GM18502 (cell line): ENCODE measurements around the gene OTOG.

Experiments used
- ATAC-seq: cut with Tn5 transposase; IDR thresholded peaks from one replicate; pipeline ENCODE4 v1.9.1; 2021; ENCODE audit warnings: mild to moderate bottlenecking; ENCODE audit not compliant: unreplicated experiment, poor library complexity

Gene OTOG

DNA sequence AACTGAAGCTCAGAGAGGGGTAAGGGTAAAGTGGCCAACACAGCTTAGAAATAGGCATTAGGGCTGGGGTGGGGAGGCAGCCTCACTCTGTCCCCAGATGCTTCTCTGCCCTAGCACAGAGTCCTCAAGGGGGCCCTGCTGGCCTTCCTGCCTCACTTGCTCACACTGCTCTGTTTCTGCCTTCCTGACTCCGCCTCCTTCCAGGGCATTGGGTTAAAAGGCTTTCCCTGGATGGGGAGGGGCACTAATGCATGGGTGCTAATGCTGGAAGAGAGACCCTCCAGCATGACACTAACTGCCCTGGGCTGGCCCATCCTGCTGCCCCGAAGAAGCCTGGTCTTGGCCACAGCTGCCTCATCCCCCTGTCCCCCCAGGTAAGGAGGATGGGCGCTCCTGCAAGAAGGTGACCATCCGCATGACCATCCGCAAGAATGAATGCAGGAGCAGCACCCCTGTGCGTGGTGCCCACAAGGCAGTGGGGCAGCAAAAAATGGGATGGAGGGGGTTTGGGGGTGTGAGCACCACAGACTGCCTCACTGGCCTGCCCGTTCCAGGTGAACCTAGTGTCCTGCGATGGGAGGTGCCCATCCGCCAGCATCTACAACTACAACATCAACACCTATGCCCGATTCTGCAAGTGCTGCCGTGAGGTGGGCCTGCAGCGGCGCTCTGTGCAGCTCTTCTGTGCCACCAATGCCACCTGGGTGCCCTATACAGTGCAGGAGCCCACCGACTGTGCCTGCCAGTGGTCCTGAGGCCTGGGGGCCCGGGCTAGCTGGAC is 98.3 kb downstream of the OTOG start:
- ATAC-seq: no peak

DNA sequence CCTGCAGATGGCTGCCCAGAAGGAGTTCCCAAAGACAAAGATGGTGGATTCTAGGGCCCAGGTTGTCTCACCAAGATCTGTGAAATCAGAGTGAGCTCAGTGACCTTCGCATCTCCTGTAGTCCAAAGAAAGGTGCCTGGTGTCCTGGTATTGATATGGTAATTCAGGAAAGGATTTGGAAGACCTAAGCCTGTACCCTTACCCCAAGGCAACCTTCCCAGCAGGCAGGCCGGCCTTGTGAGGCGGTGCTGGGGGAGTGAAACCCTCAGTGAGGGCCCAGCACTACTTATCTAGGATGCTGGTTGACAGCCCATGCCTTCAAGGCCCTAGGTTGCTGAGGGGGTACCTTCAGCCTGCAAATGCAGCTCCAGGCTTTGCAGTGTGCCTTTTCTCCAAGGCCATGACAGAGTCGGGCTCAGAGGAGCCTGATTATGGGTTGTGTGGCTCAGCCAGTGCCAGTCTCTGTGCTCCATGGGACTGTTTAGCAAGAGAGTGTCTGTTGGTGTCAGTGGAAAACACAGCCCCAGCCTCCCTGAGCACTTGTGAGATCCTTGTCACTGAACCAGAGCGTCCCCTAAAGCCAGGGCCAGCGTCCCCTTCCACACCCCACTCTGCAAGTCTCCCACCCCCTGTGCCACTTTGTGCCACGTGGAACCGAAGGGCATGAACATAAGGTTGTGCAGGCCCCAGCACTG is 99.5 kb downstream of the OTOG start:
- ATAC-seq: no peak

DNA sequence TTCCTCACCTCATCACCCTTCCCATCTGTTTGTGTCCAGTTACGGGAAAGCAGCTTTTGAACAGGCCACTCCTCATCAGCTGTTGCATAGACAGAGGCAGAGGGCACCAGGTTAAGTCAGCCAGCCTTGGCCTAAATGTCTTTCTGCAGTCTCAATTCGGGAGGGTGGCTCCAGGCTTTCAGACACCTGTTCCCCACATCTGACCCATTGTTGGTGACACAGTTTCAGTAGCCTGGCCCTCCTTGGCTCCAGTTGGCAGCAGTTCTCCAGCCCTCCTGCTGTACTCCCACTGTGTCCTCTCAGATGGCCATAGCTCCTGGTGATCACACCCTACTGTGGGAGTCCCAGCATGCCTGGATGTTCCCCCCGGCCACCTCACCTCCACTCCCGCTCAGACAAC is 101.5 kb downstream of the OTOG start:
- ATAC-seq: no peak

DNA sequence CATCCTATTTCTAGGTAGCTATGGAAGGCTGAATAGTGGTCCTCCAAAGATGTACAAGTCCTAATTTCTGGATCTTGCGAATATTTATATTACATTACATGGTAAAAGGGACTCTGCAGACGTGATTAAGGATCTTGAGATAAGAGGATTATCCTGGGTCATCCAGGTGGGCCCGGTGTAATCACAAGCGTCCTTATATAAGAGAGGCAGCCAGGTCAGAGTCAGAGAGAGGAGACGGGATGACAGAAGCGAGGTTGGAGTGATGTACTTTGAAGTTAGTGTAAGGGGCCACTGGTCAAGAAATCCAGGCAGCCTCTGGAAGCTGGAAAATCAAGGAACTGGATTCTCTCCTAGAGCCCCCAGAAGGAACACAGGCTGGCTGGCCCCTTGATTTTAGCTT is 102.2 kb downstream of the OTOG start:
- no peak for ATAC-seq

DNA sequence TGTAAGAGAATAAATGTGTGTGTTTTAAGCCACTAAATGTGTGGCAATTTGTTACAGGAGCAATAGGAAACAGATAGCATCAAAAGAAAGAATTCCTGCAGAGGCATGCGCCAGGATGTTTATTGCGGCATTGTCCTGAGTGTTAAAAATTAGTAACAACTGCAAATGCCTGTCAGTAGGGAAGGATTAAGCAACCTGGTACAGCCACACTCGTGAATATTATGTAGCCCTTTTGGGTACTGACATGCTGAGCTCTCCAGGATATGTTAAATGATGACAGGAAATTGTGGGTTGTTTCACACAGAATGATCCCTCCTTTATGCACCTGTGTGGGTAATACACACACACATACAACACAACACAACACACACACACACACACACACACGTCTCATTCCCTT is 102.6 kb downstream of the OTOG start:
- no peak for ATAC-seq

DNA sequence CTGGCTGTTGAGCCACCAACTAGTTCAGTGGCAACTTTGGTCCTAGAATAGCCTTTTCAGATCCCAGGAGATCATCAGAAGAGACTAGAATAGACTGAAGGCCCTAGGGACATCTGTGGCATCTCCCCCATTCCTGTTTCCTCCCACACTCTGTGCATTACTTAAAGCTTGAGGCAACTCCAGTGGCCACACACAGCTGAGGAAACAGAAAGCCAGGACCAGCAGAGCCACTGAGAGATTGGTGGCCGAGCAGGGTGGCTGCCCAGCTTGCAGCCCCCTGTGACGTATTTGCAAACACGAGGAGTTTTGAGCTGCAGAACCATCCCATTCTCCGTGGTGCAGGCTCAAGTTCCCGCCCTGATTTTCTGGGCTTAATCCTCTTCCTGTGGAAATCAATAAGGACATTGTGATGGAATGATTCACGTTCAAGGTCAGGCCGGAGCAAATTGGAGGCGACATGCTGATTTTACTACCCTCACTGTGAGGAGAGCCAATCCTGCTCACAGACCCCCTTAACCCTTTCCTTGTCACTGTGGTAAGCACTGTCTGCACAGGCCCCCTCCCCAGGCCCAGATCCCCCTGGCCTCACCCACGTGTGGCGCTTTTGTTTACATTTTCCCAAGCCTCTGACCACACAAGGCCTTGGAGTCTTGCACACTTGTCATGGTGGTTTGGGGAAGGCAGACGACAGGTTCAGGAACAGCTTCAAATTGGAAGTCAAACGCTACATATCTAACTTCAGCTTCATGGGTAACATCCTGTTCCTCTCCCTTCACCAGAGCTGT is 103.3 kb downstream of the OTOG start:
- ATAC-seq: no peak

DNA sequence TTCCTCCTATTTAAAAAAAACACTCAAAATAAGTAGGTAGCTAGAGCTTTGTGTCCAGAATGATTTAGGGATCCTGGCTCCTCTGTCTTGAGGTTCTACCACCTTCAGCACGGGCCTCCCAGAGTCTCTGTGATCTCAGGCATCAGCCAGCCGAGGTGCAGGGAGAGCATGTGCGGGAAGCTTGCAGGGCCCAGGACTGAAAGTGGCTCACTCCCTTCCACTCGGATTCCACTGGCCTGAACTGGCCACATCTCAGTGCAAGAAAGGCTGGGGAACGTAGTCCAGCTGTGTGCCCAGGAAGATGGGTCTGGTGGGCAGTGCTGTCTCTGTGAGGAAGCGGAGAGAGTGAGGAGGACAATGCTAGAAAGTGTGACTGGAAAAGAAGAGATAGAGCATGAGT is 104.0 kb downstream of the OTOG start:
- no peak for ATAC-seq

DNA sequence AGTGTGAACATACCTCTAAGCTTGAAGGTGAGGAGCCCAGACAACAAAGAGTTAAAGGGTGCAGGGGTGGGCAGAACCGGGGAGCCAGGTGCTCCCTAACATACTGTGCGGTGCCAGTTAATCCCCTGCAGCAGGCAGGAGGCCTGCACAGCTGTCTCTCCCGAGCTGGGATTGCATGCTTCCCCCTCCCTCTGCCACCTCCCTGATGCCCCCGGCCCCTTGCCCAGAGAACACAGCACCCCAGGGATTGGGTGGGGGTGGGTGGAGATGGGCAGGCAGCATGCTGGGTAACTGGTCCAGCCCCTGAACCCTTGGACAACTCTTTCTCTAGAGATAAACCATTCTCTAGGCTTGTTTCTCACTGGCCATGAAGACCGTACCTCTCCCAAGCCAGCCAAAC is 104.6 kb downstream of the OTOG start:
- no peak for ATAC-seq

DNA sequence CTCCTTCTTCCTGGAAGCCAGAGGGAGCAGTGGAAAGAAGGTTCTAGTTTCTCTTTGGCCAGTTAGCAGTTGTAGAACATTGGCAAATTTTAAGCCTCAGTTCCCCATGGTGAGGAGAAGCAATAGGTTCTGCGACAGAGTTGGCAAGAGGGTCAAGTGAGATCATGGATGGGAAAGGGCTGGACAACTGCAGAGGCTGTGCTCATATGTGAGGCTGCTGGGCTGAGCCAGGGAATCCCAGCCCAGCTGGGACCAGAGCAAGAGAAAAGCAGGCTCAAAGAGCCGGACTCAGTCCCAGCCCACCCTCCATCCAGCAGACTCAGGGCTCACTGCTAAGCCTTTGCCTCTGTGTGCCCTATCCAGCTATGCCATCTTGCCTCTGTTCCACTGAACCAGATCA is 105.5 kb downstream of the OTOG start:
- no peak for ATAC-seq

DNA sequence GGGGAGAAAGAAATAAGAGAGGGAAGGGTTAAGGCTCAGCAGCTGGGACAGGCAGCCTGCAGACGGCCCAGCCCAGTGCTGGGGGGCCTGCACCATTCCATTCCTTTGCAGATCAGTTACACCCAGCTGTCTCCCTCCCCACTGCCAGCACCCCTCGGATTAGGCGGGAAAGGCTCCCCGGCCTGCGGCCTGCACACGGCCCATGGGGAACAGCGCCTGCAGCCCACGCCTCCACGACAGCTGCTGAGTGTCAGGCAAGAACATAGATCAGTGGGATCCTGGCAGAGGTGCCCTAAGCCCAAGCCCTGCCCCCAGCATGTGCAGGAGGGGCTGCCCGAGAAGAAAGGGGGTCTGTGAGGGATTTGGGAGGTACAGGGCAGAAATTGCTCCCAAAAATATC is 106.6 kb downstream of the OTOG start:
- ATAC-seq: no peak

DNA sequence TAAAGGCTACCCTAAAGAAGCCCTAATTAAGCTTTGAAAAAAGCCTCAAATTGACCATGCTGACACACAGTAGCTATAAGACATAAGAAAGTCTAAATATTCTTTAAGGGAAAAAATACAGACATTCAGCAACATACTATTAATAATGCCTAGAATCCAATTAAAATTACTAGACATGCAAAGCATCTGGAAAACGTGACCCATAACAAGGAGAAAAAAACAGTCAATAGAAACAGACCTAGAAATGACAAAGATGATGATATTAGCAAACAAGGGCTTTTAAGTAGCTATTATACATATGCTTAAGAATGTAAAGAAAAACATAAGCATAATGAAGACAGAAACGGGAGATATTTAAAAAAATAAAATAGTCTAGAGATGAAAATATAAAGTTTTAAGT is 108.6 kb downstream of the OTOG start:
- no peak for ATAC-seq

DNA sequence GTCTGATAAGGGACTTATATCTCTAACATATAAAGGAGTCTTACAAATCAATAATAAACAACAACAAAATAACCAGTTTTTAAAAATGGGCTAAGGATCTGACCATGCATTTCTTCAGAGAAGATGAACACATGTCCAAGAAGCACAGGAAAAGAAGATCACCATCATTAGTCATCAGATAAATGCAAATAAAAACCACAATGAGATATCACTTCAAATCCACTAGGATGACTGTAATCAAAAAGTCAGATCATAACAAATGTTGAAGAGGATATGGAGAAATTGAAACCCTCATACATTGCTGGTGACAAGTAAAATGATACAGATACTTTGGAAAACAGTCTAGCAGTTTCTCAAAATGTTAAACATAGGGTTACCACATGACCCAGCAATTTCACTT is 111.2 kb downstream of the OTOG start:
- no peak for ATAC-seq

DNA sequence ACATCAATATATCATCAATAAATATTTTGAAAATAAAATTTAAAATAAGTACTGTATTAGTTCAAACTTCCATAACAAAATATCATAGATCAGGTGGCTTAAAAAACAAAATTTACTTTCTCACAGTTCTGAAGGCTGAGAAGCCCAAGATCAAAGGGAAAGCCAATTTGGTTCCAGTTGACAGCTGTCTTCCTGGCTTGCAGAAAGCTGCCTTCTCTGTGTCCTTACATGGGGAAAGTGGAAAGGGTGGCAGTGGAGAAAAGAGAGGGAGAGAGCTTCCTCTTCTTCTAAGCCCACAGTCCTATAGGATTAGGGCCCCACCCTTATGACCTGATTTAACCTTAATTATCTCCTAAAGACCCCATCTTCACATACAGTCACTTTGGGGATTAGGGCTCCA is 121.1 kb downstream of the OTOG start:
- ATAC-seq: no peak

DNA sequence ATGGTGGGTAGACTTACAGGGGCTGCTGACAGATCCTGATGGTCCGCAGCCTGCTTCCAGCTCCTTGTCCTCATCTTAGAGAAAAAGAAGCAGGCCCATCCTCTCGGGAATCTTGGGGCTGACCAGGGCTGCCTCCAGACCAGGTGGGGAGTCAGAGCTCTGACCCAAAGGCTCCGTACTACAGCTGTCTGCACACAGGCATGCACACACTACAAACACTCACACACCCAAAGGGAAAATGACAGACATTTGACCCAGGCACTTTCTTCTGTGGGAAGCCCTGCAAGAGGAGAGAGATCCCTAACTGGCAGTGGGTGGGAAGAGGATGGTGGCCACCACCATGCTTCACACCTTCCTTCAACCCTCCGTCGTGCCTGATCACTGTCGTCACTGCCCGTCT is 125.4 kb downstream of the OTOG start:
- no peak for ATAC-seq

DNA sequence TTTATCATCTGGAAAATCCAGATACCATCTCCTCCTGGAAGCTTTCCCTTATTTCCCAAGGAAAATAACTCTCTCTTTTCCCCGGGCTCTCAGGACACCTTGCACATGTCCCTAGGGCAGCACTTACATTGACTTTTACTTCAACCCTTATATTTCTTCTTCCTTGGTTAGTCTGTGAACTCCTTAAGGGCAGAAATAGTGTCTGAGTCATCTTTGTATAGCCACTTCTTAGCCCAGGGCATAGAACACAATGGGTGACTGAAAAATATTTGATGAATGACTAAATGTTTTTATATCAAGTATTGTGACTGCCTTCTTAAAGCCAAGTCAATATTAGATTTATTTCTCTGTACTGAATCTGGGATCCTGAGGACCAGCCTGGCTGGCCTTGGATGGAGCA is 126.9 kb downstream of the OTOG start:
- no peak for ATAC-seq

DNA sequence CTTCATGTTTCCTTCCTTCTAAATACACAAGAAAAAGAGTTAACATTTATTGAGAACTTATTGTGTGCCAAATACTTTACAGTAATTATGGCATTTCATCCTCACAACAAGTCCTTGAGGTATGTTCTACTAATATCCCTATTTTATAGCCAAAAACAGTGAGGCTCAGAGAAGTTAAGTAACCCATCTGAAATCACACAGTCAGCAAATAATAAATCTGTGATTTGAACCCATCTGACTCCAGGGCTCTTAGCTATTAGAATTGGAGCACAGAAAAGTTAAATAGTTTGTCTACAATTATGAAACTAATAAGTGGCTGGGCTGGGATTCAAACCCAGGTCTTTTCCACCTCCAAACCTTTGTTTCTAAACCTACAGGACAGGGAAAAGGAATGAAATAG is 135.8 kb downstream of the OTOG start:
- ATAC-seq: no peak

DNA sequence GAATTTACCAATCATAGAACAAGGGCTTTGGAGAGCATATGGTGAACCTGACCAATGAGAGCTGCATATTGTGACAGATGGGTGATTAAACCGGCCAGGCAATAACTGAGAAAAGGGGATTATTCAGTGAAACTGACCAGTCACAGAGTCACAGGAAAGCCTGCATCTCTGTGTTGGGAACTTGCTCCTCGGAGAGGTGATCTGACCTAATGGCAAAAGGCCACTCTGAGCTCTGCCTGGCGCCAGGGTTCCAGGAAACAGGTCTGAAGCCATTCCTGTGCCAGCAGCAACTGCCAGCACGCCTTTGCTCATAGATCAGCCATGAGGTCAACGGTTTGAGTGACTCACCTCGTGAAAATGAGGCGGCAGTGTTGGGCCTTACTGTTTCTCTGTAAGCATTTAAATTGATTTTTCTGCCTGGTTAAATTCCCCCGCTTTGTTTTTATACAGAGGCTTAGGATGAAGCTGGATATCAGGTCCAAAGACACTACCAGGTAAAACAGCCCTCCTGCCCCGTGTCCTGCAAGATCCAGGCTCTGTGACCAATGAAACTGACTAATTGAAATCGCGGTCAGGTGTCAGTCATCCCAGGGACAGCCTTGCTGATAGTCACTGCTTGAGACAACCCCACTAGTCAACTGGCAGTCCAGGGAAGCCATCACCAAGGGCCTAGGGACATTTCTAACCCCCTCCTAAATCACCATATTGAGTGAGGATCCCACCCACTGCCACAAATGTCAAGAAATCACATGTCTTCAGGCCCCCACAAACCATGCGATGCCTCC is 136.5 kb downstream of the OTOG start:
- no peak for ATAC-seq

DNA sequence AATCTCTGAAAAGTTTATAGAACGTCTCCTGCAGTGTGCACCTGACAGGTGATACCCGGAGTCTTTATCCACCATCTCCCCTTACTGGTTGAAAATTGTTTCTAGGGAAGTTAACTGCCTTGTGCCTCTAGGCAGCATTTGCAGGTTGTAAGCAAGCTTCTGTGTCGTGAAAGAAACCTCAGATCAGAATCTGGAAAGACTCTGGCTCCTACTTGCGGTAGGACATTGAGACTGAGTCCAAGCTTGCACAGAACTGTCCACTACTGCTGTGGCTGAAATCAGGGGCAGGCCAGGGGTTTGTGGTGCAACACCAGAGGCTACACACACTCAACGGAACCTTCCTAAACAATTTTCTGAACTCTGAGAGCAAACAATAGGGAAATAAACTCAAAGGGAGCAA is 137.5 kb downstream of the OTOG start:
- ATAC-seq: no peak

DNA sequence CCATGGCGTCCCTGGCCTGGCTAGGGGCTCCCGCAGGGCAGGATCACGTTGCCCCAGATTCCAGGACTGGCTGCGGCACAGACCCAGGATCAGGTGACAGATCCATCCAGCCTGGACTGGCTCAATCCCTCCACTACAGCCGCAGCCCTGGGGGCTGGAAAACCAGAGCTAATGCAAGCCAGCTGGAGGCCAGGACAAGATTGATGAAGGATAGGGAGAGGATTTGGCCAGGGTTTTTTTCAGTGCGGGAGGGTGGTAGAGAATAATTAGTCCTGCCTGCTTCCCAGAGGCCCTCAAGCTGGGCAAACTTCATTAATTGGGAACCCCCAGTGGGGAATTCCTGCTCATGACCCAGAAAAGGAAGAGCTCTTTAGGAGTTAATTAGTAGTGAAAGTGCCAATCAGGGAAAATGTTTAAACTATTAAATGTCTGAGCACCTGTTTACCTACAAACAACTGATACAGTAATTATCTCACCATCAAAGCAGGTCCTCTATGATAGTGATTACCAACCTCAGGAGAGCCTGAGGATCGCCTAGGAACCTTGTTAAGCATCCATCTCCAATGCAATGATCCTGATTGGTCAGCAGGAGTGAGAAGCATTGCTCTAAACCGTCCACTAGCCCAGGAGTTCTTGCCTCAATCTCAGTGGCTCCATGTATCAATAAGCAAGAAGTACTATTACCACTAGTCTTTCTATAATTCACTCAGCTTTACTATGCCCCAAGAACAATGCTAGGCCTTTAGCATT is 139.3 kb downstream of the OTOG start:
- ATAC-seq: no peak
